Panc1 (cell line): ENCODE measurements around the gene VEZF1. TPM values are rescaled to one million over a fixed set of nuclear protein-coding genes. Genes with fewer than 3 reads are reported as not detected.
A peak's percentile ranks its signal among the peaks of the same experiment; 100 is the strongest.

Experiments
- ATAC-seq: fragments of 200-7000 bp; cut with Tn5 transposase; 2 replicates; pipeline ENCODE4 v1.9.1; 2020; ENCODE audit warnings: mild to moderate bottlenecking, moderate library complexity
- BruUV-seq: library from RNA; stranded (reverse); fragments of 400-500 nt; replicated peaks from 2 replicates; lab custom pipeline; 2021; lab: Mats Ljungman, UMichigan
- CTCF ChIA-PET: fragments of 300-600 bp; sonication (Branson Sonifier 250); formaldehyde crosslinking; loops from one replicate; lab custom pipeline; 2022; ENCODE audit warnings: antibody characterized with exemption; lab: Charles Lee
- POLR2A ChIA-PET: fragments of 300-600 bp; sonication (Branson Sonifier 250); formaldehyde crosslinking; loops from one replicate; lab custom pipeline; 2022; ENCODE audit warnings: antibody characterized with exemption; lab: Charles Lee
- DNase-seq: peaks from one replicate; pipeline ENCODE4 v3.0.0-alpha.2; 2010; ENCODE audit warnings: low read depth, low spot score
- H3K27ac ChIP-seq: 2 replicates; pipeline ENCODE4 v1.5.1; 2011; ENCODE audit warnings: mild to moderate bottlenecking, low read length, inconsistent platforms
- H3K27me3 ChIP-seq: fragments of 200-500 bp; sonication (Bioruptor generic); 2 replicates; pipeline ENCODE4 v1.6.0; 2014; ENCODE audit warnings: low read length, inconsistent platforms; ENCODE audit not compliant: control insufficient read depth, insufficient read depth
- H3K36me3 ChIP-seq: fragments of 200-500 bp; sonication (Bioruptor generic); 2 replicates; pipeline ENCODE4 v1.5.1; 2014; ENCODE audit warnings: inconsistent platforms, mild to moderate bottlenecking, low read length, moderate library complexity; ENCODE audit not compliant: control insufficient read depth, insufficient read depth
- H3K4me1 ChIP-seq: 2 replicates; pipeline ENCODE4 v1.5.1; 2011; ENCODE audit warnings: inconsistent platforms, mild to moderate bottlenecking, low read length, moderate library complexity; ENCODE audit not compliant: control insufficient read depth, insufficient read depth
- H3K4me3 ChIP-seq, 2 experiments: 2 replicates each; pipeline ENCODE4 v1.5.1; 2011 to 2012; ENCODE audit warnings: low read depth in 2 of 2, low read length in 2 of 2, mild to moderate bottlenecking in 2 of 2, inconsistent platforms in 1 of 2, moderate library complexity in 1 of 2
- H3K9me3 ChIP-seq: fragments of 200-500 bp; sonication (Bioruptor generic); 2 replicates; pipeline ENCODE4 v1.5.1; 2014; ENCODE audit warnings: low read depth, mild to moderate bottlenecking, inconsistent platforms, low read length, moderate library complexity; ENCODE audit not compliant: control insufficient read depth, insufficient read depth
- POLR2AphosphoS5 ChIP-seq: IDR thresholded peaks from 2 replicates; pipeline ENCODE4 v1.6.1; 2012; ENCODE audit warnings: mild to moderate bottlenecking, low read depth, low read length, moderate library complexity
- SIN3A ChIP-seq: IDR thresholded peaks from 2 replicates; pipeline ENCODE4 v1.6.1; 2012; ENCODE audit warnings: low read depth, mild to moderate bottlenecking, low read length, moderate library complexity, borderline replicate concordance; ENCODE audit not compliant: insufficient read depth
- TCF7L2 ChIP-seq: IDR thresholded peaks from 2 replicates; pipeline ENCODE4 v1.6.1; 2011; ENCODE audit warnings: mild to moderate bottlenecking, low read depth, low read length, inconsistent platforms
- in situ Hi-C: cut with HindIII; loops from 2 replicates; pipeline ENCODE4 v1.10.0; 2016; ENCODE audit warnings: low sequenced_read_pairs, low pct_unique_long_range_greater_than_20kb
- intact Hi-C: fragments of 100-400 bp; cut with micrococcal nuclease; formaldehyde crosslinking; loops from one replicate; pipeline ENCODE4 v1.10.0; 2022; ENCODE audit not compliant: unreplicated experiment
- total RNA-seq: library from RNA; stranded (reverse); gene quantifications from one replicate; pipeline ENCODE4 v1.2.1, GENCODE V29; 2021; ENCODE audit not compliant: unreplicated experiment
- TF ChIP-seq, protein P1 (sequence below): fragments of 450-650 bp; IDR thresholded peaks from 2 replicates; pipeline ENCODE4 v1.5.1; 2017; ENCODE audit warnings: mild to moderate bottlenecking
- TF ChIP-seq, protein P2 (sequence below), 2 experiments: IDR thresholded peaks; 2 replicates each; pipeline ENCODE4 v1.6.1; 2011 to 2012; ENCODE audit warnings: low read depth in 2 of 2, control low read depth in 1 of 2, low read length in 1 of 2, mild to moderate bottlenecking in 1 of 2, moderate library complexity in 1 of 2; ENCODE audit not compliant: insufficient read depth in 1 of 2

The VEZF1 gene
- total RNA-seq, 1 experiment from 2014 or later, result 73.5 TPM

DNA sequence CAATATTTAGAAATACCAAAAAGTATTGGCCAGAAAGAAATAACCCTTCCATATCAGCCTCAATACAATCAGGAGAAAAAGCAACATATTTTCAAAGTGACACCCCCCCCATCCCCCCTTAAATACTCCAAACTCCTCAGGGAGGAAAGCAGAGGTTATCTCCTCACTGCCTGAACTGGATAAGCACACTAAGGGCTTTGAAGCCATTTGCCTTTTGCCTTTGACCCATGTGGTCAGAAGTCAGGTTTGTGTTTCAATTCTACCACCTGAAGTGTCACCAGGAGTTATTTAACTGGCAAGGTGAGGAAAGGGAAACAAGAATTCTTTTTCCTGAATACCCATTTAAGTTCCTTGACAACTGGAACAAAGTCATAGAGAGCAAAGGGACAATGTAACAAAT, 3.5 kb upstream of the VEZF1 start:
- BruUV-seq, result no TSS peak
- in situ Hi-C loops (no loop called here), intact Hi-C loops (no loop called here)
- Histone ChIP-seq H3K4me3 (no peak overlapping the region), H3K27me3 (no peaks in the 10 kb centered on the region), H3K36me3 (peaks cover 2% of the 10 kb centered on the region), H3K27ac (peak overlapping the region; percentile 26; the same call in 1 of the 2 replicates), H3K4me1 (peaks cover 72% of the 10 kb centered on the region), H3K9me3 (no peaks in the 10 kb centered on the region)
- TF ChIP-seq SIN3A (no peak), POLR2AphosphoS5 (no peak), TCF7L2 (no peak)
- TF ChIP-seq, protein P1, sequence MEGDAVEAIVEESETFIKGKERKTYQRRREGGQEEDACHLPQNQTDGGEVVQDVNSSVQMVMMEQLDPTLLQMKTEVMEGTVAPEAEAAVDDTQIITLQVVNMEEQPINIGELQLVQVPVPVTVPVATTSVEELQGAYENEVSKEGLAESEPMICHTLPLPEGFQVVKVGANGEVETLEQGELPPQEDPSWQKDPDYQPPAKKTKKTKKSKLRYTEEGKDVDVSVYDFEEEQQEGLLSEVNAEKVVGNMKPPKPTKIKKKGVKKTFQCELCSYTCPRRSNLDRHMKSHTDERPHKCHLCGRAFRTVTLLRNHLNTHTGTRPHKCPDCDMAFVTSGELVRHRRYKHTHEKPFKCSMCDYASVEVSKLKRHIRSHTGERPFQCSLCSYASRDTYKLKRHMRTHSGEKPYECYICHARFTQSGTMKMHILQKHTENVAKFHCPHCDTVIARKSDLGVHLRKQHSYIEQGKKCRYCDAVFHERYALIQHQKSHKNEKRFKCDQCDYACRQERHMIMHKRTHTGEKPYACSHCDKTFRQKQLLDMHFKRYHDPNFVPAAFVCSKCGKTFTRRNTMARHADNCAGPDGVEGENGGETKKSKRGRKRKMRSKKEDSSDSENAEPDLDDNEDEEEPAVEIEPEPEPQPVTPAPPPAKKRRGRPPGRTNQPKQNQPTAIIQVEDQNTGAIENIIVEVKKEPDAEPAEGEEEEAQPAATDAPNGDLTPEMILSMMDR, result no peak
- TF ChIP-seq, protein P2, sequence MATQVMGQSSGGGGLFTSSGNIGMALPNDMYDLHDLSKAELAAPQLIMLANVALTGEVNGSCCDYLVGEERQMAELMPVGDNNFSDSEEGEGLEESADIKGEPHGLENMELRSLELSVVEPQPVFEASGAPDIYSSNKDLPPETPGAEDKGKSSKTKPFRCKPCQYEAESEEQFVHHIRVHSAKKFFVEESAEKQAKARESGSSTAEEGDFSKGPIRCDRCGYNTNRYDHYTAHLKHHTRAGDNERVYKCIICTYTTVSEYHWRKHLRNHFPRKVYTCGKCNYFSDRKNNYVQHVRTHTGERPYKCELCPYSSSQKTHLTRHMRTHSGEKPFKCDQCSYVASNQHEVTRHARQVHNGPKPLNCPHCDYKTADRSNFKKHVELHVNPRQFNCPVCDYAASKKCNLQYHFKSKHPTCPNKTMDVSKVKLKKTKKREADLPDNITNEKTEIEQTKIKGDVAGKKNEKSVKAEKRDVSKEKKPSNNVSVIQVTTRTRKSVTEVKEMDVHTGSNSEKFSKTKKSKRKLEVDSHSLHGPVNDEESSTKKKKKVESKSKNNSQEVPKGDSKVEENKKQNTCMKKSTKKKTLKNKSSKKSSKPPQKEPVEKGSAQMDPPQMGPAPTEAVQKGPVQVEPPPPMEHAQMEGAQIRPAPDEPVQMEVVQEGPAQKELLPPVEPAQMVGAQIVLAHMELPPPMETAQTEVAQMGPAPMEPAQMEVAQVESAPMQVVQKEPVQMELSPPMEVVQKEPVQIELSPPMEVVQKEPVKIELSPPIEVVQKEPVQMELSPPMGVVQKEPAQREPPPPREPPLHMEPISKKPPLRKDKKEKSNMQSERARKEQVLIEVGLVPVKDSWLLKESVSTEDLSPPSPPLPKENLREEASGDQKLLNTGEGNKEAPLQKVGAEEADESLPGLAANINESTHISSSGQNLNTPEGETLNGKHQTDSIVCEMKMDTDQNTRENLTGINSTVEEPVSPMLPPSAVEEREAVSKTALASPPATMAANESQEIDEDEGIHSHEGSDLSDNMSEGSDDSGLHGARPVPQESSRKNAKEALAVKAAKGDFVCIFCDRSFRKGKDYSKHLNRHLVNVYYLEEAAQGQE (IDR thresholded peaks at IDR 0.05; ENCODE audit: insufficient read depth in 1 of 2, low read depth in 2 of 2, low read length in 1 of 2), result no peak
- DNase-seq (no peak), ATAC-seq (no peak)
- POLR2A ChIA-PET, result interaction anchor here (1.3 kb wide), 1 partner anchor 8 kb away, joined by 6 read pairs; no protein-coding TSS in a partner anchor
- CTCF ChIA-PET, result no interaction called here

GRCh38 chr17:57990037-57990436, 2.0 kb upstream of the VEZF1 start:
- TF ChIP-seq POLR2AphosphoS5 (no peak), TCF7L2 (no peak), SIN3A (no peak)
- TF ChIP-seq, protein P2 (IDR thresholded peaks at IDR 0.05; ENCODE audit: insufficient read depth in 1 of 2, low read depth in 2 of 2, low read length in 1 of 2), result no peak
- TF ChIP-seq, protein P1, result no peak
- intact Hi-C loops (no loop called here), in situ Hi-C loops (no loop called here)
- no TSS peak for BruUV-seq
- ChIA-PET POLR2A (interaction anchor here (0.6 to 1.2 kb wide), 4 partner anchors 116 to 211 kb away, joined by 3 to 5 read pairs (median 3); no protein-coding TSS in a partner anchor), CTCF (interaction anchor here (0.7 to 1.7 kb wide), 3 partner anchors 10 to 39 kb away, joined by 3 to 9 read pairs (median 3); partner anchors contain the start of gene CUEDC1)
- peaks cover 4% of the 10 kb centered on the region for H3K36me3 ChIP-seq
- DNase-seq (no peak), ATAC-seq (no peak)
- no peak overlapping the region for H3K4me3 ChIP-seq
- H3K27ac ChIP-seq, result peak overlapping the region; percentile 96
- peaks cover 76% of the 10 kb centered on the region for H3K4me1 ChIP-seq
- no peaks in the 10 kb centered on the region for H3K9me3 ChIP-seq
- H3K27me3 ChIP-seq, result no peaks in the 10 kb centered on the region
